COLO668 (cell line): Measurements from ENCODE around the gene DCX.
A peak's percentile ranks its signal among the peaks of the same experiment; 100 is the strongest.

Experiments used
- DNase-seq: peaks from one replicate; lab custom pipeline; 2025; ENCODE audit not compliant: unreplicated experiment; lab: John Stamatoyannopoulos, UW

The DCX gene

GRCh38 chrX:111411983-111412382 is at the start of gene DCX:
Gene DCX (minus strand): TSS chrX:111412192. CDS start chrX:111410398, 1,794 bp downstream.
- DNase-seq, result no peak

GRCh38 chrX:111460607-111461006 is 48.6 kb upstream of the DCX start:
- no peak for DNase-seq

- DNase-seq, result peak; percentile 31
These were observed 35.3 kb upstream of the DCX start for GRCh38 chrX:111447298-111447697.

- DNase-seq, result no peak
These were observed 33.5 kb upstream of the DCX start for GRCh38 chrX:111445485-111445884.

- no peak for DNase-seq
These were observed 32.9 kb upstream of the DCX start for GRCh38 chrX:111444881-111445280.

- no peak for DNase-seq
These were observed 32.0 kb upstream of the DCX start for GRCh38 chrX:111443946-111444345.

GRCh38 chrX:111442791-111443190 is 30.8 kb upstream of the DCX start:
- no peak for DNase-seq

GRCh38 chrX:111435469-111435868 is 23.5 kb upstream of the DCX start:
- no peak for DNase-seq

- DNase-seq, result no peak
These were observed 19.0 kb upstream of the DCX start for GRCh38 chrX:111431001-111431400.

GRCh38 chrX:111411557-111411956 is 435 bp downstream of the DCX start:
- DNase-seq, result no peak

- no peak for DNase-seq
These were observed 1.4 kb downstream of the DCX start for GRCh38 chrX:111410590-111411078.

GRCh38 chrX:111409326-111409725 is 2.7 kb downstream of the DCX start:
- no peak for DNase-seq

GRCh38 chrX:111407948-111408347 is 4.0 kb downstream of the DCX start:
- DNase-seq, result no peak

- DNase-seq, result no peak
These were observed 9.6 kb downstream of the DCX start for GRCh38 chrX:111402344-111402743.

- DNase-seq, result no peak
These were observed 16.8 kb downstream of the DCX start for GRCh38 chrX:111395149-111395548.

- no peak for DNase-seq
These were observed 17.4 kb downstream of the DCX start for GRCh38 chrX:111394569-111394968.

GRCh38 chrX:111387470-111388070 is 24.4 kb downstream of the DCX start:
- no peak for DNase-seq

GRCh38 chrX:111386615-111387233 is 25.3 kb downstream of the DCX start:
- no peak for DNase-seq

- DNase-seq, result no peak
These were observed 25.9 kb downstream of the DCX start for GRCh38 chrX:111386077-111386476.

- no peak for DNase-seq
These were observed 29.7 kb downstream of the DCX start for GRCh38 chrX:111382277-111382676.

- DNase-seq, result peak; percentile 27
These were observed 35.0 kb downstream of the DCX start for GRCh38 chrX:111376897-111377578.

GRCh38 chrX:111376486-111376885 is 35.5 kb downstream of the DCX start:
- DNase-seq, result no peak
